HG02870 (cell line): ENCODE measurements around the gene PITPNC1.

Source experiments
- ATAC-seq: cut with Tn5 transposase; IDR thresholded peaks from one replicate; pipeline ENCODE4 v1.9.1; 2021; ENCODE audit warnings: mild to moderate bottlenecking, moderate library complexity; ENCODE audit not compliant: unreplicated experiment

Gene PITPNC1

DNA sequence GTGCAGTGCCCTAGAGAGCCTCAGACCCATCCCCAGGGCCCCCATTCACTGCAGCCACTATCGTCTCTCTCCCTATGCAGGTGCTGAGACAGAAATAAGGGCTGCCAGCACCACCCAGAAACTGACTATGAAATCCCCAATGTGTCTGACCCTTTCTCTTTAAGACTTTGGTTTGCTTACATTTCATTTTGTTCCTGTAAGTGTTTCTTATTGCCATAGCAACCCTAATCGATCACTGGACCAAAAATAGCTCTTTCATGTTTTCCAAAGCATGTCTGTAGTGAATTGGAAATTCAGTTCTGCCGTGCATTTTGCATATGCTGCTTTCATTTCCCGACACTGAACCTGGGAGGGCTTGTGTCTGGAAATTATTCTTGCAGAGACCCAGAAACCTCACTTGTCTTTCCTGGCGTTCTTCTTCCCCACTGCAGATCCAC, 192.0 kb downstream of the PITPNC1 start:
- no peak for ATAC-seq

DNA sequence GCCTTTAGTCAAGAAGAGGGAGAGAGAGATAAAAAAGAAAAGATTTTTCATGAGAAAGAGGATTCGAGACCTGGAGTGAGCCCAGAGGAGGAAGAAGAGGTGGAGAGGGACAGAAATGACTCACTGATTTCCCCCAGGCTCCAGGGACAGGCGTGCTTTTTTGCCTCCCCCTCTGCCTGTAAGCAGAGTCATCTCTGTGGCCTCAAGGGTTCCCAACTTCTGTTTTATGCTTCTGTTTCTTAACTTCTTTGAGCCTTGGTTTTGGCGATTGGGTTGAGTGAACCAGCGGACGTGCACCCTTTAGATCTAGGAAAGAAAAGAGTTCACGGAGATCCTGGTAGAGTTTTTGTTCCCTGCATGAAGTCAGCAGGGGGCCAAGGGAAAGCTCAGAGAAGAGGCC, 192.8 kb downstream of the PITPNC1 start:
- peak; percentile 37 for ATAC-seq

DNA sequence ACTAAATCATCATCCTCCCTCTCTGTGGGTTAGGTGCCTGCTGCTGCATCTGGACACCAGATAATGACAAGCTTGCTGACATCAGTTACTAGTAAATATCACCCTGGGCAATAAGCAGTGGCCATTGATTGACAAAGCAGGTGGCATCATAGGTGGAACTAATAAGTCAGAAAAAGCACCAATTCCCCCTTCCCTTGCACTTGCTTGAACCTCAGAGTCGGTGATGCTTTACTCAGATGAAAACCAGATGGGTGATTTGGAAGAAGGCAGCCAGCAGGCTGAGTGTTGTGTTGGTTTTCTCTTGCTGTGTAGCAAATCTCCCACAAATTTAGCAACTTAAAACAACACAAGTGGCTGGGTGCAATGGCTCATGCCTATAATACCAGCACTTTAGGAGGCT, 193.7 kb downstream of the PITPNC1 start:
- ATAC-seq, result no peak

DNA sequence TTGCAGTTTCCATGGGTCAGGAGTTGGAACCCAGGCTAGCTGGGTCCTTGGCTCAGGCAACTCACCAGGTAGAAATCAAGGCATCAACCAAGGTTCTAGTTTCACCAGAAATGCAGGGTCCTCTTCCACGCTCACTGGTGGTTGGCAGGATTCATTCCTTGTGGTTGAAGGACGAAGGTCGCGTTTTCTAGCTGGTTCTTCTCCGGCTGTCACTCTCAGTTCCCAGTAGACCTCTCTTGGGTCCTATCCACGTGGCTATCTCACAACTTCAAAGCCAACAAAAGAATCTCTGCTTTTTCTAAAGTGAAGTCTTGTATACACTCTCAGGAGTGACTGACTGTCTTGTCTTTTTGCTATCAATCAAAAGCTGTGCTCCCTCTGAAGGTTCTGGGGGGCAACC, 194.4 kb downstream of the PITPNC1 start:
- ATAC-seq, result no peak

DNA sequence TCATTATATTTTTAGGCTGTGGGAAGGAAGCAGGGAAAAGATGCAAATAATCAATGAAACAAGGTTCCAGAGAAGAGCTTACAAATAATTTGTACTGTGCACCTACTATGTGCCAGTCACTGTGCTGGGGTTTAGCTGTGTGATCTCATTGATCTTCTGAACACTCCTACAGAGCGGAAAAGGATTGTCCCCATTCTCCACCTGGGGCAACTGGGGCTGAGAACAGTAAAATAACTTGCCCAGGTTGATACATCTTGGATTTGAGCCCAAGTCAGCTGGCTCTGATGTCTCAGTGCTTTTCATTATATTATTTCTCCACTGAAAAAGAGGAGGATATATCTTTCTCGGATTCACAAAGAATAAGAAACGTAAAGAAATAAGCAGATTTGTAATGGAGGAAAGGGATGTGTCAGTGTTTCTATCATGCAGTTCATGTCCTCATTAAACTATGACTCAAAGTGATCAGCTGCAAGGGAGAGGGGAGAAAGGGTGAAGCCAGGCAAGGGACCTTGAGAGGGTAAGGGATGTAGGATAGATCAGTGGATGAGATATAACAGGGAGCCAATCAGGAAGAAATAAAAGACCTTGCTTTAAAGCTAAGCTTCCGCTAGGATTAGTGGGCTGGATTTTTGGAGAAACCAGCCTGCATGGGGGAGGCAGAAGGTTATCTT, 197.0 kb downstream of the PITPNC1 start:
- no peak for ATAC-seq

DNA sequence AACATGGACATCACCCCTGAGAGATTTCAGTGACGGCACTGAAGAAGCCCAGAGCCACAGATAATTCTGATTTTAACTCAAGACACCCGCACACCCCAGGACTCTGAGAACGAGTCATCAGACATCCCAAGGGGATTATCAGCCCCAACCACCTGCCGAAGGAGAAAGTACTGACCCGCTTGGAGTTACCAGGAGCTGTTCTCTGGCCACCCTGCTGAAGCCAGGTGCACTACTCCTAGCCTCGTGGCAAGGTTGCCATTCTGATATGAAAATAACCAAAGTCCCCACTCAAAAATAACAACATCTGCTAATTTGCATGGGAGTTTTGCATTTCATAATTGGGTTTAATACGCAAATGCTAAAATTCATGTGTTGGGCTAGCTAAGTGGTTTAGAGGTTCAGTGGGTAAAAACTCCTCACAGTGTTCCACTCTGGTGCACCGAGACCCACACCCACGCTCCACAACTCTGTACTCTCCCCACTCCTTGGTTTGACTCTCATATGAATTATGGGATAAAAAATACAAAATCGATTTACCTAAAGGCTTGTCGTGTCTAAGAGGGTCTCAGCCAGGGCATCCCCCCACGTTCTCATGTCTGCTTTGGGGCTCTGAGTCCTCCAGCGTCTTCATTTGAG, 197.7 kb downstream of the PITPNC1 start:
- no peak for ATAC-seq

DNA sequence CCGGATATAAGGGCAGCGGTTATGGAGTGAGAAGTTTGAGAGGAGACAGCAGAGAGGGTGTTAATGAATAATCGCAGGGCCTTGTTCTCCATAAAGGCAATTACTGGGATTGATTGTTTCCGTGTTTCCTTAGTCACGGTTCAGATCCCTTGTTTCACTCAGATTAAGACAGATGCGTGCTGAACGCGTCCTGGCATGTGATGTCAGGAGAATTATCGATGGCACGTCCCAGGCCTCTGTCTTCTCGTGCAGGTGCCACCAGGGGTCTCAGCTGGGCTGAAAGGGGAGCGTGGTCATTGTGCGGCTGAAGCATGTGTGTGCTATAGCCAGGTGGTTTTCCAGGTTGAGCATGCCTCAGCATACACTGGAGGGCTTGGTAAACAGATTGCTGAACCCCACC, 198.2 kb downstream of the PITPNC1 start:
- ATAC-seq, result no peak

DNA sequence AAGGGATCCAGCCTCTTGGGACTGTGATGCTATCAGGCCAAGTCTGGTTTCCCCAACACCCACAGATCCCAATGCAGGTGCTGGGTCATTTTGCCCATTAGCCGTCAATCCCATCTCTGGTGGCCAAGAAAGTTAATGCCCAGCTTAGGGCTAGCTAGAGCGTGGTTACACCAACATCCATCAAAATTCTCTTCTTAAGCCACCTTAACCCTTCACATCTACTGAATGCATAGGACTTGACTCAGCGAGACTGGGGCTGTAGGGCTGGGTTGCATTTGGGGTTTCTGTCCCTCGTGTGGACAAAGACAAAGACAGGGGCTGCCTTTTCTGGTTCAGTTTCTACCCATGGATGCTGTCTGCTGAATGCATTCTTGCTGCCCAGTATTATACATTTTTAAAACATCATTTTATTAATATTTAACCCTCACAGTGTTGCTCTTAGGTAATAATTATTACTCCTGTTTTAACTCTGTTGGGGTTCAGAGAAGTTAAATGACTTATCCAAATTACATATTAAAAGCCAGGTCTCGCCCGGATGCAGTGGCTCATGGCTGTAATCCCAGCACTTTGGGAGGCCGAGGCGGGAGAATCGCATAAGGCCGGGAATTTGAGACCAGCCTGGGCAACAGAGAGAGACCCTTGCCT, 199.5 kb downstream of the PITPNC1 start:
- no peak for ATAC-seq

DNA sequence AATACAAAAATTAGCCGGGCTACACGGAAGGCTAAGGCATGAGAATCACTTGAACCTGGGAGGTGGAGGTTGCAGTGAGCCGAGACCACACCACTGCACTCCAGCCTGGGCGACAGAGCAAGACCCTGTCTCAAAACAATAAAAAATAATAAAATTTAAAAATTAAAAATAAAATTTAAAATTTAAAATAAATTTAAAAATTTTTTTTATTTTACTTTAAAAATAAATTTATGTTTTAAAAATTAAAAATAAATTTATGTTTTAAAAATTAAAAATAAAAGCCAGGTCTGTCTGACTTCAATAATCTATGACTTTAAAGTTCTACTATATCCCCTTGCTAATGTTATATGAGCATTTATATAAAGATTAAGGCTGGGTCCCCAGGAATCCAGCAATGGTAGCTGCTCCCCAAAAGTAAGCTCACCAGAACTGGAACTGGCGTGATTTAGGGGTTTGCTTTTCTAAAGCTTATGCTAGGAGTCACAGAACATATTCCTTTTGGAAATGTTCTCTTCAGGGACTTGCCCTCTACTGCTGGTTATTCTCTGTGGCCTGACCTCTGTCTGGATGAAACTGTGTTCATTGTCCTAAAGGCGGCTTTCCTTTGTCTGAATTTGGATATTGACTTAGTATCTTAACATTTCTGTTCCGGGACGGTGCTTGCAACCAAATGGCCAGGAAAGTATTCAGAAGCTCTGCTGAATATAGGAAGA, 200.5 kb downstream of the PITPNC1 start:
- ATAC-seq, result peak; percentile 1

DNA sequence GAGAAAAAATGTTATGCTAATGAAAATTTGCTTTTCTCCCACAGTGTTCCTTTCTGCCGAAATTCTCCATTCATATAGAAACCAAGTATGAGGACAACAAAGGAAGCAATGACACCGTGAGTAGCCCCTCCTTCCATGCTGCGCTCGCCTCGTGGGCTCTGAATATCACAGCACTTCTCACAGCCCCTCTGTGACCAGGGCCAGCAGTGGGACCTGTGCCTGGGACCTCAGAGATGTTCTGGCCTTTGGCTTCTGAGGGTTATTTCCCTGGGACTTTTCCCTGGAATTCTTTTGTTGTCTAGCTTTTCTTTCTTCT, 201.0 kb downstream of the PITPNC1 start:
- peak; percentile 43 for ATAC-seq

DNA sequence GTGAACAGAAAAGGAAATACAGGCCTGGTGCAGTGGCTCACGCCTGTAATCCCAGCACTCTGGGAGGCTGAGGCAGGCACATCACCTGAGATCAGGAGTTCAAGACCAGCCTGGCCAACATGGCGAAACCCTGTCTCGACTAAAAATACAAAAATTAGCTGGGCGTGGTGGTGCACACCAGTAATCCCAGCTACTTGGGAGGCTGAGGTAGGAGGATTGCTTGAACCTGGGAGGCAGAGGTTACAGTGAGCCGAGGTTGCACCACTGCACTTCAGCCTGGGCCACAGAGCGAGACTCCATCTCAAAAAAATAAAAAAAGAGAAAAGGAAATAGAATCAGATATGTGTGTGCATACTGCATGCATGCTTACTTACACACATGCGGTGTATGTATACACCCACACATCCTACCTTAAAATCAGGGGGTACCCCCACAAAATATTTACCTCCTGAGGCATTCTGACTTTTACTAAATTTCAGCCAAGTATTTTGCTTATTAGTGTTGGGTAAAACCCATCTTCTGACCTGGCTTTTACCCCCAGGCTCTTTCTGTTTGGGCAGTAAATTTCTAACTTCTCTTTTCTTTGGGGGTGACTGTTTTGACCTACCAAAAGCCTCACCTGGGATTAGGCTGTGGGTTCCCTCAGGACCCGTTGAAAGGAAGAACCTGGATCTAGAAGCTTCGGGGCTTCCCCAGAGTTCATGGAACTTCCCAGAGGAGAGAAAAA, 201.8 kb downstream of the PITPNC1 start:
- peak; percentile 21 for ATAC-seq

DNA sequence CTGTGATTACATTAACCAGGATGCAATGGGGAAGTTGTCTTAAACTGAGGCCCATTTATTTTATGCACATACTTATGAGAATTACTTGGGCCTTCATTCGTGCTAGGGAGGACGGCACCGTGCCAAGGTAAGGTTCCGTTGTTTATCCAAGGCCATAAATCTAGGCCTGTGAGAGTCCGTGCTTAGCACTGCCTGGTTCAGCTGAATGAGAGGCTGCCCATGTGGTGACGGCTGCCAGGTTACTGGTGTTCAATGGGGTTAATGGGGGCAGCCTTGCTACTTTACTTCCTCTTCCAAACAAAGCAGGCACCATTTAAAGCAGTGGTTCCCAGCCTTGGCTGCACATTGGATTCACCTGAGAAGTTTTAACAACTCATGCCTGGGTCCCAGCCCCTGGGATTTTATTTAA, 205.6 kb downstream of the PITPNC1 start:
- ATAC-seq, result no peak

DNA sequence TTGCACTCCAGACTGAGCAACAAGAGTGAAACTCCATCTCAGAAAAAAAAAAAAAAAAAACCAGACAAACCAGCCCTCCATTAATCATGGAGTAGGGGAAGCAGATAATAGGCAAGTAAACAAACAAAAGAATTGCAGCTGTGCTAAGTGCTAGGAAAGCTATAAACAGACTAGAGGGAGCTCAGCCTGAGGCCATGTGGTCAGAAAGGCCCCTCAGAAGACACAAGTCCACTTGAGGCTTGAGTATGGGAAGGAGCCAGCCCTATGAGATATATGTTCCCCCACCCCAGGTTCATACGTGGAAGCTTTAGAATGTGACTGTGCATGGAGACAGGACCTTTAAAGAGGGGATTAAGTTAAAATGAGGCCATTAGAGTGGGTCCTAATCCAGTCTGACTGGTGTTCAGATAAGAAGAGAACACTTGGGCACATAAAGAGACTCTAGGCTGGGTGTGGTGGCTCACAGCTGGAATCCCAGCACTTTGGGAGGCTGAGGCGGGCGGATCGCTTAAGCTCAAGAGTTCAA, 208.1 kb downstream of the PITPNC1 start:
- ATAC-seq, result no peak

DNA sequence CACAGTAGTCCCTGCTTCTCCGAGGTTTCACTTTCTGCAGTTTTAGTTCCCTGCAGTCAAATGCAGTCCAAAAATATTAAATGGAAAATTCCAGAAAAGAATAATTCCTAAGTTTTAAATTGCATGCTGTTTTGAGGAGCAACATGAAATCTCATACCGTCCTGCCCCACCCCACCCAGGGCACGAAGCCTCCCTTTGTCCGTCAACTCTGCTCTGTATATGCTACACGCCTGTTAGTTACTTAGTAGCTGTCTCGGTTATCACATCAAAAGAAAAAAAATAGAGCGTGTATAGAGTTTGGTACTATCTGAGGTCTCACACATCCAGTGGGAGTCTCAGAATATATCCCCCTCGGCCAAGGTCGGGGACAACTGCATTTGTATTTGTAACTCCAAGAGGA, 211.2 kb downstream of the PITPNC1 start:
- no peak for ATAC-seq

DNA sequence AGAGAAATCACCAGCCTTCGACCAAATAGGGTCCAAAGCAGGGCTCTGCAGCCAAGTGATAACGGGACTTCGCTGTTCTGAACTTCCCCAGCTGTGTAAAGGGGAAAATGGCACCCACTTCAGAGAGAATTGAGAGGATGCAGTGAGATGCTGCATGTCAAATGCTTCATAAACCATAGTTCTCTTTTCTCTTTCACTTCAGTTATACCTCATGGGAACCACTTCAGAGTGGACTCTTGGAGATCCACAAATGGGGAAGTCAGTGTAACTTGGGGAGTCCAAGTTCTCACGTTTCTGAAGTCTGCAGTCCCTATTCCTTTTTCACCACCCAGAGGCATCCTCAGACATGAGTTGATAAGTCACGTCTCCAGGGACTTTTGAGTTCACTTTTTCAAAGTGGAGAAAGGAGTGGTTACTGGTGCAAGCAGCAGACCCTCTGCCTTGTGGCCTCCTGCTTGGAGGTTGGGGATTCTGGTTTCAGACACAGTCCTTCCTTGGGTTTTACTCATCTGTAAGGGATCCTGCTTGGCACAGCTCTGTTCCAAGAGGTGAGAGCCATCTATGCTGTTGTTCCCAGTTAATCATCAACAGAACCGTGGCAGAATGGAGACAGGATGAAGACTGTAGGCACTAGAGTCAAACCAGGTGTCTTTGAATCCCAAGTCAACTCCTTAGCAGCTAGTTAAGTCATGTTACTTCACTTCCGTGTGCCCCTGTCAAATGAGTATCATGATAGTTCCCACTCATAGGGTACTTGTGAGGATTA, 217.2 kb downstream of the PITPNC1 start:
- peak; percentile 78 for ATAC-seq

DNA sequence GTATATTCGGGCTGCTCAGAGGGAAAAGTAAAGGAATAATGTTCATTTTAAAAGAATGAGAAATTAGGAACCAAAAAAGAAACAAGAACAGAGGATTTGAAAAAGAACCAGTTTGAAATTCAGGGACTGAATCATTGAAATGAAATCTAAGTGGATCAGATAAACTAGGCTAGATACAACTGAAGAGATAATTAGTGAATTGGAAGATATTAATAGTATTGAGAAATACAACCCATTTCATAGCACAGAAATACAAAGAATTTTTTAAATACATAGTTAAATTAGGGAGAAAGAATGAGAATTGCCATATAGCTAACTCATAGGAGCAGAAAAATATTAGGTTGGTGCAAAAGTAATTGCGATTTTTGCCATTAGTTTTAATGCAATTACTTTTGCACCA, 223.3 kb downstream of the PITPNC1 start:
- no peak for ATAC-seq

DNA sequence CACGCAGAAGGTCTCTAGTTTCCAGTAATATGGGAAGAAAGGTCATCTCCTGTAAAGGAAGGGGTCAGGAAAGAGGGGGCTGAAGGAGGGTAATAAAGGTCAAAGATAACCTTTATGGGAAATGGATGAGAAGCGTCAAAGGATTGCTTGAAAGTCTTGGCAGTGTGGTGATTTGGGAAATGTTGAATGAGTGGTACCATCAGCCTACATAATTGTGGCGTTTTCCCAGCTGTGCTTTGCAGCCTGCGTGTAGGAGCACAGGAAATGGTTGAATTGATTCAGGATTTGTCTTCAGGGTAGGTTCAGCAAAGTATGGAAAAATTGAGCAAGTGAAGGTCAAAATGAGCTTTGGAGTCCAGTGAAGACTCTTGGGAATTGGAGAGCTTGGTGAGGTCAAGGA, 224.8 kb downstream of the PITPNC1 start:
- no peak for ATAC-seq

DNA sequence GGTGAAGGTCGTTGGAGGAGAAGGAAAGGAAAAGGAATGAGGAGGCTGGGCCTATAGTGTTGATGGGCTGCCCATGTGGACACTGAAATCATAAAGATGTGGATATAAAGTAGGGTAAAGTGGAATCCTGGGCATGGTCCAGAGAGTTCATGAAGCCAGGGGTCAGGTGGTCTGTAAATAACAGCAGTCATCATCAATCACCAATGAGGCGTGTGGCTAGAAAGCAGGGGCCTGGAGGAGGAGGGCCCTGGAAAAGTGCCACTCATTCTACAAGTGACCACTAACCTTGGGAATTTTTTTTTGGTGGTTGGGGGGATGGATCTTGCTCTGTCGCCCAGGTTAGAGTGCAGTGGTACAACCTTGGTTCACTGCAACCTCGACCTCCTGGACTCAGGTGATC, 225.4 kb downstream of the PITPNC1 start:
- no peak for ATAC-seq

DNA sequence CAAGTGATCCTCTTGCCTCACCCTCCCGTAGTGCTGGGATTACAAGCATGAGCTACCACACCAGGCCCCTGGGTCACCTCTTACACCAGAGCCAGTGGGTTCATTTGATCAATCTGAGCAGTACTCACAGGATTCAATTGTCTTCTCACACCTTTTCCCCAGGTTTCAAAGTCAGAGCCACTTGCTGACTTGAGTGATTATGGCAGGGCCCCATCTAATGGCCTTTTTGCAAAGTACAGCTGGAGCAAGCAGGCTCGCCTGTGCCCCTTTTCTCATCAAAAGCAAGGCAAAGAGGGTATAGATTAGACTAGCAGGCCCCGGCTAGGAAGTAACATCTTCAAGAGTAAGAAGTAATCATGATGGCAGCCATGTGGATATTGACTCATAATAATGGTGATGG, 225.9 kb downstream of the PITPNC1 start:
- ATAC-seq, result no peak

DNA sequence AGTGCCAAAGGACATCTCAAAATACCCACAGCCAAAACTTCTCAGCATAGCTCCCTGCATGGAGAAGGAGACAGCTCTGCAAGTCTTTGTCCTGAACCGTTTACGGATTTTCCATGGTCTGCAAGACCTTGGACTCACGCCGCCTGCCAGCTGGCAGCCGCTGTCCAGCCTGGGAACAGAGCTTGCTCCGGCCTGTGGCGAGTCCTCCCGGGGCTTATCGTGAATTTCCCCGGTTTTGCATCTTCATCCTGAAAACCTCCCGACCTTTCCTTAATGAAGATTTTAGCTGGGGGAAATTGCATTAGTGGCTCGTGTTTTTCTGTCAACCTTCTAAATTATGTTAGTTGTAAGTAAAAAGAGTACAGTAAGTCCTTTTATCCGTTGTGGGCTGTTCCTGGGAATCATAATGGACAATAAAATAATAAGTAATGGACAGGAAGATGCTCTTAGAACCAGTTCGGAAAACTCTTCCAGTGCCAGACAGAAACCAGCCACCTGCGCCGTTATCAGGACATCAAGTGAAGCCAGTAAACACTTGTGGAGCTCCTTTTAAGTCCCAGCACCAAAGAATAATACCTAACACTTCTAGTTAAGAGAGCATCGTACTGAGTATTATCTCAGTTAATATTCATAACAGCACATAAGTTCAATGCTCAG, 228.3 kb downstream of the PITPNC1 start:
- ATAC-seq, result no peak
